NCI-H146 treated with DMSO at 0.1 percent for 48 hours (cell line): ENCODE results near the gene NPAS3.

Experiments
- DNase-seq: peaks from one replicate; lab custom pipeline; 2025; ENCODE audit not compliant: unreplicated experiment; lab: John Stamatoyannopoulos, UW

NPAS3 gene

DNA sequence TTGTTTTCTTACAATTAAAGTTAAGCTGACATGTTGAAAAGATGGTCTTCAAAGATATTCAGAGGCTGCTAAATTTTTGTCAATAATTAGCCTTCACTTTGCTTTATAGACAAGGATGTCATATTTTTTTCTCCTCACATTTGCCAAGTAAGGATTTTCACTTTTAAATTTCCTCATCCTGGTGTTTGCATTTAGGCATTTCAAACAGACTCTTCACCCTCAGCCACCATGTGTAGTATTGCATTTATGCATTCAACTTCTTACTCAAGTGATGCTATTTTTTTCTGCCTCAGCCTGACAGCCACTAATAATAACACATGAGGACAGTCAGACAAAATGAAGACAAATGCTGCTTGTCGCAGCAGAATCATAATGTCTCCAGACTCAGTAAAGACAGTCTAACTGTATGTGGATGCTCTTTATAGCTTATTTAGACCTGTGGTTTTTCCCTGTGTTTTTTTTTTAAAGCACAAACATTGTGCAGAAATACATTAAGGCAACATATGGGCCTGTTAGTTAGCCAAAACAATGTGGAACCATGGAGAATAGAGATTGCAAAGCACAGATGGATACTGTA lies 481.5 kb downstream of the NPAS3 start:
- DNase-seq, result no peak

DNA sequence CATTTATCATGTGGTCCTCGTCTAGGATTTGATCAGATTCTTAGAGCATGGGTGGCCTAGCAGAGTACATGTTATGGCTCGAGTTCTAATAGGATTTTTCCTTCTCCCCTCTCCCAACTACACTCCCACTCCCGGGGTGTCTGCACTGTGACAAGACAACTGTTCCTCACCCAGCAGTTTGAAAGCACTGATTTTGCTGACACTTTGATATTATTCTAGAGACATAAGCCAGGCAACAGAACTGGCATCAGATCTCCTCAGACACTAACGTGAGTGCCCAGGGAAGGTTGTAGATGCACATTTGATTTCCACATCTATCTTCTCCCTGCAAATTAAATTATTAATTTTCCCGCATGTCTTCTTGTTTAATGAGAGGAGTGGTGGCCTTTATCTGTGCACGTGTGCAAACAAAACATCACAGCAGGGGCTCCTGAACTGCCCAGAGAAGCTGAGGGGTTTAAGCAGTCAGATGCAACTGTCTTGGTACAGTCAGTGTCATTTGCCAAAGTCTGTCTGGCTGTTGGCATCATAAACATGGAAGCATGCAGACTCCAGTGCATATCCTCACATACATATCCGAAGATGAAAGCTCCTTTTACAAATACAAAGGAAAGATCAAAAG lies 491.8 kb downstream of the NPAS3 start:
- DNase-seq, result no peak

DNA sequence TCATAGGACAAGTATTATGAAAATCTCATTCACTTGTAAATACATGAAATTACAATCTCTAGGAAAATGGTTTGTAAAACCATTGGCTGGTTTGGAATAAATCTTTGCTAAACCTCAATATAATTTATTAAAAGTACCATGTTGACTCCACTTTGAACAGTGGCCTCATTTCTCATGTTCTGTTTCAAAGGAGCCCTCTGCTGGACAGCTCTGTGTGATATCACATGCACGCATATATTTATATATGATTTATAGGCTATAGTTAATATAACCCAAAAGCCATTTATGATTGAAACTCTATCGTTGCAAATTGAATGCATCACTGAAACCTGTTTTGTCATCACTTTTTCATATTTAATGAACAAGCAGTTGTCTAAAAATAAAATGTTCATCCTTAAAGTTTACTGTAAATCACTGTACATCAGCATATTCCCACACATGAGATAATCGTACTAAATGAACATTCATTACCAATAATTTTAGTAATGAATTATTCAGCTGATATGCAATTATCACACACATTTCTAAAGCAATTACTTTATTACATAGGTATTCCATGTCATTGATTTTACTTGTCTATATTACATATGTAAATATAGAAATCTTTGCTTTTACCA lies 493.8 kb downstream of the NPAS3 start:
- DNase-seq, result no peak

DNA sequence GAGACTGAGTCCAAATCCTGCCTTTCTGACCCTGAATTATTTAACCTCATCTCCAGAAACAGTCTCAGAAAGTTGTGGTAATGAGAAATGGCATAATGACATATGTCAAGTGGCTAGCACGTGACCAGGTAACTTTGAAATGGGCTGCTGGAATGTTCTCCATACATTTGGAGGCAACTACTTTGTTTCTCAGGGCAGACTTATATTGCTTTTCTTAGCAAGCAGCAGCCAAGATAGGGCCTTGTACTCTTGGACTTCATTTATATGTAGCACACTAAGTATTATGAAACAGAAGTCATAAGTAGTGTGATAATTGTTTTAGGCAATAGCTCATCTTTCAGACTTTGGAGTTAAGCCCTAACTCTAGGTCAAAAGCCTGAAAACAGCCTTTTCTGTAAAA lies 494.7 kb downstream of the NPAS3 start:
- DNase-seq, result no peak

DNA sequence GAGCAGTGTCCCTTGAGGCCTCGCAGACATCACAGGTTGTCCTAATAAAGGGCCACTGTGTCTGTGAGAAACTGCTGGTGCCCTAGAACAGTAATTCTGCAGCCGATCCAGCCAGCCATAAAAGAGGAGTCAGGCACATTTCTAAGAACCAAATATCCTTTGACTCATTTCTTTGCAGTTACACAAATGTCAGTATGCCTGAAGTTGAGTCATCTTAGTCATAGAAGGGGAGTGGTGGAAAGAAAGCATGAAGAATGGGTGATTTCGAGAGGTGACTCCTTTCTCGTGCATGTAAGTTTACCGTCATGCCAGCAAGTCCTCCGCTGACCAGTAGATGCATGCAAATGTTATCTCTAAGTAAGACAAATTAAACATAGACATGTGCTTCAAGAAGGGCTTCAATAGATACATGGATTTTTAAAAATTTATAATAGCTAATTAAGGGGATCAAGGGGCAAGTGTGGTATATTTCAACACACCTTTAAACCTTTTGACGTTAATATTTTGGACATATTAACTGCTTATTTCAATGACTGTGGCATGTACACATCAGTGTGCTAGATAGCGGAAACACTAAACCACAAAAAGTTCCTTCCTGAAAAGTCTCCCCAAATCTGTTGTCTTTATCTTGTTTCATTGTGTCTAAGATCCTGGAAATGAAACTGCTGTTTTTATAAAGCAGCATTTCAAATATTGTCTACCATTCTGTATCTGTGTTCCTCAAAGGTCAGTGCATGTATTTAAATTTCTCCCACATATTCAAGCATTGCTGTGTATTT lies 497.4 kb downstream of the NPAS3 start:
- DNase-seq, result no peak

DNA sequence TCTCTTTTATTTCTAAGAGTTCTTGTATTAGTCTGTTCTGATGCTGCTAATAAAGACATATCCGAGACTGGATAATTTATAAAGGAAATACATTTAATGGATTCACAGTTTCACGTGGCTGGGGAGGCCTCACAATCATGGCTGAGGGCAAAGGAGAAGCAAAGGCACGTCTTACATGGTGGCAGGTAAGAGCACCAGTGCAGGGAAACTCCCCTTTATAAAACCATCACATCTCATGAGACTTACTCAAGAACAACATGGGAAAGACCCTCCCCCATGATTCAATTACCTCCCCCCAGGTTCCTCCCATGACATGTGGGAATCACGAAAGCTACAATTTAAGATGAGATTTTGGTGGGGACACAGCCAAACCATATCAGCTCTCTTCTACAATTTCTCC lies 503.0 kb downstream of the NPAS3 start:
- no peak for DNase-seq

DNA sequence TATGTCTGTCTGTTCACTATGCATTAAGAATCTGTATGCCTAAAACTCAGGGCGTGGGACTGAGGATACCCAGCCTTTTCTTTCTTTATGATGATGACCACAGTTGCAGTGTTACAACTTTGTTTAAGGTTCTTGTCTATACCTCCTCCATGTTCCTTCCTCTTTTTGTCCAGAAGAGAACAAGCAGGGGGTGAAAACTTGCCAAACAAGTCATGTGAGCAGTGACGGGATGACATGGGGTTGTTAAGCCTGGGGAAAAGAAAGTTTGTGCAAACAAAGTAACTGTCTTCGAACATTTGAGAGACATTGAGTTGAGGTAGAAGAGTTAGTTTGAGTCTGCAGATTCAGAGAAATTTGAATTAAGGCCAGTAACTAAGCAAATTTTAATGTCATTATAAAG lies 505.5 kb downstream of the NPAS3 start:
- no peak for DNase-seq

DNA sequence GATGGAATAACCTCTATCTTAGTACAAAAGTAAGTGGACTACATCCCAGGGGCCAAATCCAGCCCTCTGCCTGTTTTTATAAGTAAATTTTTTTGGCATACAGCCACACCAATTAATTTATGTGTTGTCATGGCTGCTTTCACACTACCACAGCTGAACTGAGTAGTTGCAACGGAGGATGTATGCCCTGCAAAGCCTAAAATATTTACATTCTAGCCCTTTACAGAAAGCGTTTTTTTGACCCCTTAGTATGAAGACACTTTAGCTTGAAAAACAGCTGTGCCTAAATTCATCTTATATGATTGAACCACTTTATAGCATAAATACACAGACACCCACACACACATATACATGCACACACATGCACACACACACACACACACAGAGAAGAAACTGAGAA lies 510.6 kb downstream of the NPAS3 start:
- no peak for DNase-seq

DNA sequence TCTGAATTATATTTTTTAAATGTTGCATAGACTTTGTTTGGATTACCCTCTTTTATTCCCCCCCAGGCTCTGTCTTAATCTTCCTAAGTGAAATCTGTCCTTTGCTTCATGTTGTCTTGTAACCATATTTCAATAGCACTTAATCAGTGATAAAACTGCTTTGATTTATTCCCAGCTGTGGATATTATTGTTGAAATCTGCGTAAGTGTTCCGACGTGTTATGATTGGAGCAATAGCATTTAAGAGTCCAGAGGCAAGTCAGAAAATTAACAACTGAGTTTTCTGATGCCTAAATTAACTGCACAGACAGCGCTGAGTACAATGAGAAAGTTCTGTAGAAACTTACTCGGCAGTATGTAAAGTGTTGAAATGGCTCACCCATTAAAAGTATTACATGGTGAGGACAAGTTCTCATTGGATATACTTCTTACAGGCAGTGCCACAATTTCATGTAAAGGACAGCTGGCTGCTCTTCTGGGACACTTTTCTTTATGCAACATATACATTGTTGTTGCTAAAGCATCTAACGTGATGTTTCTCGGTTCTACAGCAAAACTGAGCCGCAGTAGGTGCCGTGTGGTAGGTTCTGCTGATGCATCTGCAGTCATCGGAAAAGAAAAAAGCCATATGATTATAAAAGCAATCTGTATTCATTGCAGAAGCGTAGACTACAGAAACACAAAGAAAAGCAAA lies 511.2 kb downstream of the NPAS3 start:
- DNase-seq, result no peak

DNA sequence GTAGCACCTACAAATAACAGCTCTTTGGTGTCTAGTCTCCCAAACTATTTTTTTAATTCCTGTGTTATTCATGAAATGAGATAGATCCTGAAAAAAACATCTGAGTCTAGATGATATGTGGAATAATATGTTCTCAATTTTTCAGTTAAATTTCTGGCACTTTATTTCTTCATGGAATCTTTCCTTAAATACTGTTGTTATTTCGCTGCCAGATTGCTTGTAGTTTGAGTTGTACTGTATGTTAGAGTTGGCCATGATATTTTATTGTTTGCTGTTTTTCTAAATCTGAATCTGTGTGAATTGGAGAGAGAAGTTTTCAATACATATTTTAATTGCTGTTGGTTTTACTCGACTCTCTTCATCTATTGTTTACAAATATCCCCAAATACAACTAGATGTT lies 511.7 kb downstream of the NPAS3 start:
- DNase-seq, result no peak

DNA sequence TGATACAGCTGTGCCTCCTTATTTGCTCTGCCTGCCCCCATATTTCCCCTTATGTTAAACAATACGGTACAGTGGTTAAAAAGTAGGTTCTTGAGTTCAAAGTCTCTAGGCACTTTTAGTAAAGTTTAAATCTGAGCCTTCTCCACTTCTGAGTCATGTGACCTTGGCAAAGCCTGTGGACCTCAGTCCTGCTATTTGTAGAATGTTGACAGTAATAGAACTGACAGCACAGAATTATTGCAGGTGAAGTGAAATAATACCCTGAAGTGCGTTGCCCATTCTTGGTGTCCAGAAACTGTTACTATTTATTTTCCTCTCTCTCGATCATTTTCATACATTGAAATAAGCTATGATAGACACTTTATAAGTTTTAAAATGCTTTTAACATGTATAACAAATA lies 512.5 kb downstream of the NPAS3 start:
- no peak for DNase-seq

DNA sequence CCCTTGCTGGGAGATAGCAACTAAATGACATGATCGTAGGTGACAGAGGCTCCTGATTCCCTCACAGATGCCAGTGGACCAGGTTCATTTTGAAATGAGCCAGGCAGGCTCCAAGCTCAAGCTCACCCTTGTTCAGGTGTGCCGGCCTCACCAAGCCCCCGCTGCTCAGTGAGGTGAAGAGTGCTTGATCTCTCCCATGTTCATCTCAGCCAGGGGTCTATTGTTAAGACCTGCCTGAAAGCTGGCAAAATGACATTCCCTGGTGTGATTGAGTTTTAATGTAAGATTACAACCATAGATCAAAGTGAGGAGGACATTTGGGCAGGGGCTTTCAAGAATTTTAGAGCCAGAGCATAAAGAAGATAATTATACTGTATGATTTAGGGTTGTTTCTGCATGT lies 514.3 kb downstream of the NPAS3 start:
- no peak for DNase-seq

DNA sequence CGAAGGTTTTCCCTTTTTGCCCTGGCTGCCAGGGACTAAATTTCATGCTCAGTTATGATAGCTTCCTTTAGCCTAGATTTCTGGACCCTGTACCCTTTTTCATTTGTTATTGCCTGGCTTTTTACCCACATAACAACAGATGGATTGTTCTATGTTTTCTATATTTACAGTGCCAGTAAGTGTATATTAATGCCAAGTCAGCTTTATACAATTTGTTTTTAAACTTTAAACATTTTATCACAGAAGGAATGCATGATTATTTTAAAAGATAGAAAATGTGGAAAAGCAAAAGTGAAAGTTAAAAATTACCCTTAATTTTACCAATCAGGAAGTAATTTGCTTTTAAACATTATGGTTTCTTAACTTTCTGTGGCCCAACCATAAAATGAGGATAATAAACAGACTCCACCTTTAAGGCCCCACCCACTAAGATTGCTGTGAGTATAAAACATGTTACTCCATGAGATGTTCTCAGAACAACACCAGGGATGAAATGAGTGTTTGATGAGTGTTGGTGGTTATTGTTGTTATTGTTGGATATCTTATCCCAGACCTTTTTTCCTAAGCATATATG lies 515.4 kb downstream of the NPAS3 start:
- DNase-seq, result no peak

DNA sequence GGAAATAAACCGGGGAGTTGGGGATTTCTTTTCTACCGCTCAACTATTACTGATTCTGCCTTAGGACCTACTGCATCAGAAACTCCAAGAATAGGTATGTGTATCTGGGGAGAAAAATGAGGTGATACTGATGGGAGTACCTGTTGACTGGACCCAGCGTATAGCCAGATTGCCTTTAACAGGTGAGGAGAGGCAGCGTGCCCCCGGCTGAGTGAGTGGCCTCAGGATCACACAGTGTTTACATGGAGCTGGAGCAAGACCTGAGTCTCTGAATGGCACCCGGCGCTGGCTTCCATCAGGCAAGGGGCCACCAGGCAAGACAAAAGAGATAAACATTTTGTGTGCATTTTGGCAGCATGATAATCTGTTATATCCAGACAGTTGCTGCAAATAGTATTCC lies 516.0 kb downstream of the NPAS3 start:
- DNase-seq, result no peak

DNA sequence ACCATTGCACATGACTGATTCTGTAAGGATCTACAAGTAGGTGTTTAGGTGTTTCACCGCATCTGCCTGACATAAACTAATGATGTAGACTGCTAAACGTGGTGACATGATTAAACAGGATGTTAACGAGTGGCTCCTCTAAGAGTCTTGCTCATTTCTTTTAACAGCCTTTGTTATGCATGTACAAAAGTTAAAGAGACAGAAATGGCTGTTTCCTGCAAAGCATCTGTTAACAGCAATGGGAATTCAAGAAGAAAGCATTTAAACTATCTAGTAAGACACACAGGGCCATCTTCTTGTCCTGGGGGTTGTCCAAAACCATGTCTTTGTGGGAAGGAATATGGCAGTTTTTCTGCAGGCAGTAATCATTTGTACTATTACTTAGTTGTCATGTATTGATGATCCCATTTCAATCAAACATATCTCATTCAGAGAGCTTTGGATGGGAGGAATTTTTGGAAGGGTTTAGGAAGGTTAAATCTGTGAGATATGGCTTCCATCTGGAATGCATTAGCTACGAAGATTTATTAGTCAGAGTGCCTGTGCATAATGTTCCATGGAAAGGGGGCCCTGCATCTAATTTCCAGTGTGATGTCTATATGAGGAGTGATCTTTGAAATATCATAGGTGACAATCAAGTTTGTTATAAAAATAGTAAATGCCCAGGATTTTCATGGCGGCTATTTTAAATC lies 517.1 kb downstream of the NPAS3 start:
- DNase-seq, result no peak

DNA sequence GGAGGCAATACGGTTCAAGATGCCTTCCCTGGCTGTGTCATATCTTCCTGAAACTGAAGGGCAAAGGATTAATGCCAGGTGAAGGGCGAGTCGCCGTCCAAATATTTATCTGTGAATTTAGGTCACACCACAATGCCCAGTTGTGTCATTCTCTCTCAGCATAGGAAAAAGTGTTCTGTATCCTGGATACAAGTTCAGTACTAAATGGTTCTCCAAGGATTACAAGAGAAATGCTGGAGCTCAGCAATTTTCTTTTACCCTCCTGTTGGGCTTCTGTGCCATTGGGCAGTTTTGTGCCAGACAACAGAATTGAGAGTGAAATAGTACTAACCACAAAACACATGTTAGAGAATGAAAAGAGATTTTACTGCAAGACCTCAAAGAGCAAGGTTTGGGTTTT lies 518.3 kb downstream of the NPAS3 start:
- no peak for DNase-seq

DNA sequence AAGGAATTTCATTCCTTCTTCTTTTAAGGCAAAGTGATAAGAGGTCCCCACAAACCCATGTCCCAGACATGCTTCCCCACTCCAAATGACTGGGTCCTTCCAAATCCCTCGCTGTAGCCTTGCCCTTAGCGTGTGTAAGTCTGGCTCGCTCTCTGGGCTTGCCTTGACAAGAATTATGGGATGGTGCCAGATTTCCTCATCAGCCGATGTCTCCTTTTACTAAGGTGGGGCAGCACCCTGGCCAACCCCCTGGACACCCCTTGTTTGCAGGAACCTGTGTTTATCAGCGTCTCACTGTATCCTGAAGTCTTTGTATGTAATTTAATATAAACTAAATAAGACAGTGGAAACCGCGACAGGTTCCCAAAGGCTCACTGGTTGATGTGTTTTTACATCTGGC lies 518.9 kb downstream of the NPAS3 start:
- DNase-seq, result no peak

DNA sequence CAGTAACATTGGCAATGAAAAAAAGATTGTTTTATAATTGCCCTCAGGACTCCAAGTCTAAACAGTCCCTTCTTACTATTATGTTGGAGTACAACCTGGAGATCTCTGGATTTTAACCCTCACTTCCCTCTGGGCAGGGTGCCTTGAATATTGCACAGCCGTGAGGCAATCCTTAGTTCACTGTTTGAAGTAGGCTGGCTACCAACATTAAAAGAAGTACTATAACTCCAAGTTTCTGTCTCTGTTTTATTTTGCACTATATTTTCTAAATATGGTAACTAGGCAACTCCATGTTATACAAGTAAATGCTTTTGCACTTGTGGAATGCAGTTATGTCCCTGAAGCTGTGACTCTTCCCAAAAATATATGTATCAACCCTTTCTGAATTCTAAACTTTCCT lies 521.5 kb downstream of the NPAS3 start:
- DNase-seq, result no peak

DNA sequence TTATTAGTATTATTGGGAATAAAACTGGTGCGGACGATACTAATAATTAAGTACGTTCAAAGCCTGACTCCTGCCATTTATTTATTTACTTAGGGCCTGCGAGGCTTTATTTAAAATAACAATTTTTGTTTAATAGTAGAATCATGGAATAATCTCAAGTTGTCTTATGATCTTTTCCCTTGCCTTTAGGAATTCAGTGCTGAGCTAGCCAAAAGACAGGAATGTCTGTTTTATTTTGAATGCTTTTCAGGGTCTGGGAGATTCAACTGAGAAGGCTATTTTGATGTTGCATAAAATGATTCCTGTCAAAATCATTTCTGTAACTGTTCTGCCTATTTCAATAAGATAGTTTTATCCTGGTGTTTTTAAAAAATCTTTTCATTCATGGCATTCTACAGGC lies 522.4 kb downstream of the NPAS3 start:
- no peak for DNase-seq

DNA sequence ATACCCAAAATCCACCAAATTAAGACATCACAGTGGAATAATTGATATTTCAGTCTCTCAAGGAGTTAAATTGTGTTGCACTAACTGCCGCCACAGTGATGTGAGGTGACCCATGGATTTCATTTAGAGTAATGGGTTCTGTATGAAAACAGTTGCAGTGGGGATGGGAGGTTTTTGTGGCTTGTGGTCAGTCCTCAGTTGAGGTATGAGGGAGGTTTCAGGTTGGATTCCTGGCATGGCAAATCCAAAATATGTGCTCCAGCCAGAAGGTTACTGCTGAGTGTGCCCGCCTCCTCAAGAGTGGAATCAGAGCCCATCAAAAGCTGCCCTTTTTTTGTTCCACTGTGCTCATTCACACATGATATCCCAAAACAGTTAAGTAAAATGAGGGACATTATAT lies 525.1 kb downstream of the NPAS3 start:
- no peak for DNase-seq
